Testis (tissue), 2 donors: ENCODE results near the gene TIAM1.

ENCODE experiments used
- POLR2A ChIP-seq: fragments of 450-650 bp; IDR thresholded peaks from one replicate; pipeline ENCODE4 v1.6.1; 2017; ENCODE audit warnings: antibody characterized with exemption, mild to moderate bottlenecking, moderate library complexity
- TF ChIP-seq, protein P1 (sequence below), 3 experiments: fragments of 450-650 bp in 2 of 3; fragments of 200-600 bp in 1 of 3; sonication (generic) in 1 of 3; IDR thresholded peaks; one replicate each; pipeline ENCODE4 v1.5.1; 2016 to 2019; ENCODE audit warnings: antibody characterized with exemption in 3 of 3, mild to moderate bottlenecking in 2 of 3, moderate library complexity in 1 of 3

DNA sequence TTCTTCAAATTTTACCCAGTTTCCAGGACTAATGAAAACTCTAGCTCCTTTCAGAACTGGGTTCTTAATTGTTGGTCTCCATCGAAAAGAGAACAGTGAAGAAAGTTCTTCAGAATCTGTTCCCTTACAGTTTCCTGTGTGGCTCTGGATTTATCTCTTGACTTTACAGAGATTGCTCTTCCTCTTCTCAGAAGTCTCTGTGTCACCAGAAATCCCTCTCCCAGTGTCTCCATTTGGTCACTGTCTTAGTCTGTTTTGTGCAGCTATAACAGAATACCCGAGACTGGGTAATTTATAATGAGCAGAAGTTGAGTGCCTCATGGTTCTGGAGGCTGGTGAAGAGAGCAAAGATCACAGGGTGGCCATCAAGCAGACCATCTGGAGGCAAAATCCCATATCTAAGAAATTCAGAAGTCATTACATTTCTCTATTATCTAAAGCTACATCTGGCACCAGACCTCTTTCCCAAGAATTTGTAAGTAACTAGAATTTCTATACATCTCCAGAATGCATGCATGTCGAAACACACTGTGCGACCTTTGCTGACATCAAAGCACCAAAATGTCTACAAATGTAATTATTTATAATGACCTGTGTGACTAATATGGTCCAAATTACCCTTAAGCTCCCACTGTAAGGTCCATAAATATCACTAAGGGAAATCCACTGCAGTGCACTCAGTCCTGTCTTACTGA, 240.3 kb downstream of the TIAM1 start:
- no peak for TF ChIP-seq POLR2A
- TF ChIP-seq, protein P1, sequence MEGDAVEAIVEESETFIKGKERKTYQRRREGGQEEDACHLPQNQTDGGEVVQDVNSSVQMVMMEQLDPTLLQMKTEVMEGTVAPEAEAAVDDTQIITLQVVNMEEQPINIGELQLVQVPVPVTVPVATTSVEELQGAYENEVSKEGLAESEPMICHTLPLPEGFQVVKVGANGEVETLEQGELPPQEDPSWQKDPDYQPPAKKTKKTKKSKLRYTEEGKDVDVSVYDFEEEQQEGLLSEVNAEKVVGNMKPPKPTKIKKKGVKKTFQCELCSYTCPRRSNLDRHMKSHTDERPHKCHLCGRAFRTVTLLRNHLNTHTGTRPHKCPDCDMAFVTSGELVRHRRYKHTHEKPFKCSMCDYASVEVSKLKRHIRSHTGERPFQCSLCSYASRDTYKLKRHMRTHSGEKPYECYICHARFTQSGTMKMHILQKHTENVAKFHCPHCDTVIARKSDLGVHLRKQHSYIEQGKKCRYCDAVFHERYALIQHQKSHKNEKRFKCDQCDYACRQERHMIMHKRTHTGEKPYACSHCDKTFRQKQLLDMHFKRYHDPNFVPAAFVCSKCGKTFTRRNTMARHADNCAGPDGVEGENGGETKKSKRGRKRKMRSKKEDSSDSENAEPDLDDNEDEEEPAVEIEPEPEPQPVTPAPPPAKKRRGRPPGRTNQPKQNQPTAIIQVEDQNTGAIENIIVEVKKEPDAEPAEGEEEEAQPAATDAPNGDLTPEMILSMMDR (IDR thresholded peaks at IDR 0.05): no peak
